Muscle of back (tissue), 13 donors: ENCODE data around the gene CD163L1. TPM values are rescaled to one million over a fixed set of nuclear protein-coding genes. Genes with fewer than 3 reads are reported as not detected.
"Not testable (repeated sequence)": the region's sequence is repeated elsewhere in the genome, so short reads cannot be mapped to it uniquely, and the experiment has no call there.

Experiments used
- DNase-seq, 3 donors: peaks; one replicate each; pipeline versions ENCODE4 v3.0.0 to v3.0.0-alpha.2; 2013
- long read RNA-seq, 9 donors: transcript quantifications; one replicate each; lab custom pipeline, GENCODE V29; 2026
- polyA plus RNA-seq, 10 donors: library from polyadenylated mRNA; unstranded; fragments of 120-200 nt; gene quantifications; one replicate each; pipeline ENCODE4 v1.2.1, GENCODE V29; 2013; ENCODE audit not compliant: insufficient read length in 10 of 10

Gene CD163L1
- 10 to 100 TPM in 2 of 10 donors, 1 to 10 TPM in 8; 5.6 to 12.3 (median 6.9) TPM for polyA plus RNA-seq
- long read RNA-seq, donor 1: 0 reads
- long read RNA-seq, donor 2, partial matches to known transcripts: 0 of 1 reads
- long read RNA-seq, donor 2, other reads (novel, unspliced or antisense): 0 of 1 reads
- long read RNA-seq, donor 3: 0 reads
- long read RNA-seq, donor 4: 0 reads
- long read RNA-seq, donor 5: 0 reads
- long read RNA-seq, donor 6: 0 reads
- long read RNA-seq, donor 7: 0 reads
- long read RNA-seq, donor 8: 0 reads
- long read RNA-seq, donor 9, partial matches to known transcripts: 0 of 1 reads
- long read RNA-seq, donor 9, other reads (novel, unspliced or antisense): 0 of 1 reads

DNA sequence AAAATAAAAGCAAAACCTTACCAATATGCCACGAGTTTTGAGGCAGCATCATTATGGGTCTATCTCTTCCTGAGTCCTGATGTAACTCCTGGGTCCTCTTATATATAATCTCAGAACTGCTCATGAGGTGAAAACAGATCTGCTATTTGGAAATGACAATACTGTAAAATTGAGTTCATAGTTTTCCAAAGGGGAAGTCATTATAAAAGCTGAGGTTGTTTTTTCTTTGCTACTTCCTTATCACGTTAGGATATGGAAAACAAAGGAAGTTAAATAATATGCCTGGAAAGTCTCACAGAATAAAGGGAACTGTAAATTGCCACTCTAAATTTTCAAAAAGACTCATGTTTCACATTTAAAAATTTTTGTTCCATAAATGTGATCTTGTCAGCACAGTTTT, at the start of gene CD163L1:
Gene CD163L1 (minus strand): TSS at position 78 of the 400 bp plus-strand sequence. CDS start 26 bp downstream, at position 52.
- peak in 1 of 3 donors; percentile 11 for DNase-seq

DNA sequence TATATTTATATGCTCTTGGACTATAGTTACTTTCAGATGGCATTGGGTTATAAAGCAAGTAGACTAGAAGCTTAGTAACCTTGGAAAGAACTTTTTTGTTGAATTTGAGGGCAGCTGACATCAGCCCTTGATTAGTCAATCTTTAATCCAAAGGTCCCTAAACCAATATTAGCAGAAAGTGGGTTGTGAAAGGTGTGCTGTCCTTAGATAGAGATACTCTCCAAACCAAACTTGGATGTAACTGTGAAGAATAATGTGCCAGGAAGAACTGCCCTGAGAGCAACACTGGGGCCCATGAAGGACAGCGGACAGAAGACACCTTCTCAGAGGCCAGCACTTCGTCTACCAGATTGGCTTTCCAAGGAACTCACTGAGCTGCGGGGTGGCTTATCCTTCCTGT, 49.1 kb upstream of the CD163L1 start:
- no peak for DNase-seq

DNA sequence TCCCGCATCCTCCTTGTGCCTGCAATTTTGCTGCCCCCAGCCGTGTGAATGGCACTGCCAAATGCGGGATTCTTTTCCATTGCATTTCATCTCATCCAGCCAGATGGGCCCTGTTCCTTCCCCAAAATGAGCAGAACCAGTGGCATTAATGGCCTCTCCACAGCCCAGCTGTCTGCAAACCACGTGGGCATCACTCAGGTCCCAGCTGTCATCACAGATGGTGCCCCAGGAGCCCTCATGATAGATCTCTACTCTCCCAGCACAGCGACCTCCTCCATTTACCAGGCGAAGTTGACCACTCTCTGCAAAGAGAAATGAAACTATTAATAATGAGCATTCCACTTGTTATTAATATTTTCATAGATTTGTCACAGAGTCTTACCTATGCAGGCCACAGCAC, 42.6 kb upstream of the CD163L1 start:
- no peak for DNase-seq

DNA sequence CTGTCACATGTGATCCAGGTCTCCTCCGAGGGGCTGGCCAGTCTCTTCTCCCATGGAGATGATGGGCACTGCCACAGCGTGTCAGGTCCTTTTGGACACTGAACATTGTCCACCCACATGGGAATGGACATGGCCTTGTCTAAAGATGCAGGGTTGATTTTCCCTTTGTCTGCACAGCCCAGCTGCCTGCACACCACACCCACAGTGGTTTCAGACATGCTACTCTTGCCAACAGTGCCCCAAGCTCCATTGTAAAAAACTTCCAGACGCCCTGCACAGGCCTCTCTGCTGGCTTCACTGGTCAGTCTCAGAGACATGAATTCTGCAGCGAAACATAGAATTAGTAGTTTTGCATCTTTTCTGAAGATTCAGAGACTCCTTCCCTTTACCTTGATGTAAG, 41.1 kb upstream of the CD163L1 start:
- DNase-seq: no peak

DNA sequence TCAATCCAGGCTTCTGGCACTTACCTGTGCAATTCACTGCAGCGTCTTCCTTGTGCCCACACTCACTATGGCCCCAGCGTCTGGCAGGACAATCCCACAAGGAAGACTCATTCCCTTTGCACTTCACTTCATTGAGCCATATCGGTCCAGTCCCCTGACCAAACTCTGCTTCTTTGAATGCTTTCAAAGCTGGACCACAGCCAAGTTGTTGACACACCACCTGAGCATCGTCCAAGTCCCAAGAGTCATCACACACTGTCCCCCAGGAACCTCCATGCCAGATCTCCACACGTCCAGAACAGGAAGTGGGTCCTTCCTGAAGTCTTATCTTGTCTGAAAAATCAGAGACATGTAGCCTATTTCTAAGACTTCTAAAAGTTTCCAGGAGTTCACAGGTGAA, 39.4 kb upstream of the CD163L1 start:
- DNase-seq: no peak

DNA sequence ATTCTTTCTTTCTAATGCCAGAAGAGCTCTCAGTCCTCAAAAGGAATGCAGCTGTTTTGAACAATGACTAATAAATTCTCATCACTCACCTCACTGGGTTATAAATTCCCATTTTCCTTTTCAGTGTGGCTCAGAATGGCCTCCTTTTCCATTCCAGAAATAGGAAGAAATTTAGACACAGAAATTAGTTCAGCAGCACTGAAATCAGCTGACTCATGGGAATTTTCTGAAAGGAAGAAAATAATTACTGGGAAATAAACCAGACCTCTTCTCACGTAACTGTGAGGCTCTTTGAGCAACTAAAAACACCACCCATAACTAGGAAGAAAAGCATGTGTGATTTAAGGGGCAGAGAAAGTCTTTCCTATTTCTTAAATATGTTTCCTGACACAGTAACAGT, 35.8 kb upstream of the CD163L1 start:
- no peak for DNase-seq

DNA sequence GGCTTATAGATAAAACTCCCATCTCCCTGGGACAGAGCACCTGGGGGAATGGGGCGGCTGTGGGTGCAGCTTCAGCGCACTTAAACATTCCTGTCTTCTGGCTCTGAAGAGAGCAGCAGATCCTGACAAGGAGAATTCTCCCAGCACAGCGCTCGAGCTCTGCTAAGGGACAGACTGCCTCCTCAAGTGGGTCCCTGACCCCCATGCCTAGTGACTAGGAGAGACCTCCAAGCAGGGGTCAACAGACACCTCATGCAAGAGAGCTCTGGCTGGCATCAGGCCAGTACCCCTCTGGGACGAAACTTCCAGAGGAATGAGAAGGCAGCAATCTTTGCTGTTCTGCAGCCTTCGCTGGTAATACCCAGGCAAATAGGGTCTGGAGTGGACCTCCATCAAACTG, 28.1 kb upstream of the CD163L1 start:
- DNase-seq: no peak

DNA sequence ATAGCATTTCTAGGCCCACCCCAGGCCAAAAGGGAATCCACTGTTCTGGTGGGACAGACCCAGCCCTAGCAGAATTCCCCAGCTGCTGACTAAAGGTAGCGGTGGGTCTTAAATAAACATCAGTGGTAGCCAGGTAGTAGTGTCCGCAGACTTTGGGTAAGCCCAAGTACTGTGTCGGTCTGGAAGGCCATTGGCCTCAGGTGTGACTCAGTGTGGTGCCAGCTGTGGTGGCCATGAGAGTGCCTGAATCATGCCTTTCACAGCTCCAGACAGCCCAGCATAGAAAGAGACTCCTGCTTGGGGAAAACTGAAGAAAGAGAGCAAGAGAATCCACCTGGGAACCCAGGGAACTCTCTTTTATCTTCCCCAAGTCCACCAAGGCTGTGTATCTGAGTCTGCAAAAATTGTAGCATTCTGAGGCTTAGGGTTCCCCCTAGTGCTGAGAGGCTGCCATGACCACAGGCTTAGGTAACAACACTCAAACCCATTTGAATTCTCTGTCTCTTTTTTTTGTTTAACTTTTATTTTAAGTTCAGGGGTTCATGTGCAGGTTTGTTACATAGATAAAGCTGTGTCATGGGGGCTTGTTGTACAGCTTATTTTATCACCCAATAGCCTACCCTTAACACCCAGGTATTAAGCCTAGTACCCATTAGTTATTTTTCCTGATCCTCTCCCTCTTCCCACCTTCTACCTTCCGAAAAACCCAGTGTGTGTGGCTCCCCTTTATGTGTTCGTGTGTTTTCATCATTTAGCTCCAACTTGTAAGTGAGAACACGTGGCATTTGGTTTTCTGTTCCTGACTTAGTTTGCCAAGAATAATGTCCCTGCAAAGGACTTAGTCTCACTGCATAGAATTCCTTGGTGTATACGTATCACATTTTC, 16.7 kb upstream of the CD163L1 start:
- DNase-seq: peak in 2 of 3 donors; percentile 52 to 63

DNA sequence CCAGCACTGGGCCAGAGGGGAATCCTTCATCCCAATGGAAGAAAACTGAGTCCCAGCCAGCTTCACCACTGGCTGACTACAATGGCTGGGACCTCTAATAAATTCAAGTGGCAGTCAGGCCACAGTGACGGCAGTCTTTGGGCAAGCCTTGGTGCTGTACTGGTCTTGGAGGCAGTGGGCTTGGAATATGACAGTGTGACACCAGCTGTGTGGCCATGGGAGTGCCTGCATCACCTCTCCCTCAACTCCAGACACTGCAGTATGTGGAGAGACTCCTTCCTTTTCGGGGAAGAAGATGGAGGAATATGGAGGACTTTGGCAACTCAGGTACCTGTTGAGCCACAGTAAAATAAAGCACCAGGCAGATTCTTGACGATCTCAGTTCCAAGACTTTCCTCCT, 16.0 kb upstream of the CD163L1 start:
- no peak for DNase-seq

DNA sequence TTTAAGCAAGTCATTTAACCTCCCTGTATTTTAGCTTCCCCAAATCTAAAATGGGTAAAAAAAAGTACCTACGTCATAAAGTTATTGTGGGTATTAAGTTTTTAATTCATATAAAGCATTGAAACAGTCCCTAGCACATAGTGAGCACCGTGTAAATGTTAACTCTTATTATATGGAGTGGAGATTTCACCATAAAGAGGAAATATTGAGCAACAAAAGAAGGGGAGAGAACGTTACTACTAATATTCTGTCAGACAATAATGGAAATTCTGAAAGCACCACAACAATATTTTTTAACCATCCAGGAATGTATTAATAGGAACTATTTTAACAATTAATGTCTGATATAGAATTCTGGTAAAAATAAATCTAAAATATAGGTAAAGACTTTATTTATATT, 7.8 kb upstream of the CD163L1 start:
- no peak for DNase-seq

DNA sequence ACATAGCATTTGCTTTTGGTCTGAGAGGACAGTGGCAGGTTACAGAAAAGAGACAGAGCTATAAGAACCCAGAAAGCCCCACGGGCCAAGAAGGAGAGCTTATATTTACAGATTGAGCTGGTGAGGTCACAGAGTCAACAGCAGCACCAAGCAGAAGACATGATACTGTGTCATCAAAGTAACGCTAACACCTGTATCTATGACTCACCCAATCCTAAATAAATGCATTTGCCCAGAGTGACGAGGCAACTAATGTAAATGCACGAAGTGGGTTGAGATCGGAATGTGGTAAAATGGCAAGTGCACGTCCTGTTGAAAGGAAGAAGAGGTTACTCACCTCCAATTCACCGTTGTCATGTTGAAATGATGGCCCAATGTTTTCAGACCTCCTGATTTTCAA, 6.7 kb upstream of the CD163L1 start:
- DNase-seq: no peak

DNA sequence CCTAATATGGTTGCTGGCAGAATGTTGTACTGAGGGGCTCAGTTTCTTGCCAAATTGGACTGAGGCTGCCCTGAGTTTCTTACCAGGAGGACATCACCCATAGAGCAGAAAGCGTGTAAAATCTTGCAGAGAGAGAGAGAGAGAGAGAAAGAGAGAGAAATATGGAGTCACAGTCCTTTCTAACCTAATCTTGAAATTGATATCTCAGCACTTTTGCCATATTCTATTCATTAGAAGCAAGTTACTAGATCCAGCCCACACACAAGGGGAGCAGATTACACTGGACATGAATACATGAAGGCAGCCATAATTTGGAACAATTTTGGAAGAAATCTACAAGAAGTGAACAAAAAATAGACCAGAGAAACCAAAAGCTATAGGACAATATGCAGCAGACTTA, 4.1 kb upstream of the CD163L1 start:
- no peak for DNase-seq

DNA sequence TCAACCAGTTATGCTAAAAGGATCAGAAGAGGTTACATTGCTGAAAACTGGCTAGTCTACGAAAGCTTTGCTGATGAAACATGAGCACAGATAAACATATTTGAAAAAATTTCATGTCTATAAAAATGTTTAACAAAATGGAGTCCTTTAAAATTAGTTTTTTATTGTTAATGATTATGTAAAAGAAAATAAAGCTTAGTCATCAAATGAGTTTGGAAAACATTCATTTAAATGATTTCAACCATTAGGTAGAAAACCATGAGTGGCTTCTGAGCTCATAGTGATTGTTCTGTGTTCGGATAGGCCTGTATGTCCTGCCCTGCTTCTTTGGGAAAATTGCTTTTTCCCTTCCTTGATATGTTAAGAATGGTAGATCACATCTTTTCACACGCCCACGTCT, 584 bp upstream of the CD163L1 start:
- no peak for DNase-seq

DNA sequence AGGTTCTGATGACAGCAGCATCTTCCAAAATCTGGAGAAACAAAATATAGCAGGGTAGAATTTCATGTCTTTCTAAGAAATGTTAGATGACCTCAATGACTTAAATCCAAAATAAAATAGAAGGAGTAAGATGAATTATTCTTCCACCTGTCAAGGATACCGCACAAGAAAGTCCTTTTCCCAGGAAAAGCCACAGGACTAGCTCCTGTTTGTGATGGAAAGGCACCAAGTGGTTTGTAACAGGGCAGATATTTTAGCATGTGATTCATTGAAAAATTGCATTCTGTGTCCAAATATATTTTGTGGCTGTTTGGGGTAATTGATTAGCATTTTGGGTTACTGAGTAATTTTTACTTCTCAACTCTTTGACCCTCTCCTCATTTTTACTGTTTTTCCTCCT, 2.7 kb downstream of the CD163L1 start:
- no peak for DNase-seq

DNA sequence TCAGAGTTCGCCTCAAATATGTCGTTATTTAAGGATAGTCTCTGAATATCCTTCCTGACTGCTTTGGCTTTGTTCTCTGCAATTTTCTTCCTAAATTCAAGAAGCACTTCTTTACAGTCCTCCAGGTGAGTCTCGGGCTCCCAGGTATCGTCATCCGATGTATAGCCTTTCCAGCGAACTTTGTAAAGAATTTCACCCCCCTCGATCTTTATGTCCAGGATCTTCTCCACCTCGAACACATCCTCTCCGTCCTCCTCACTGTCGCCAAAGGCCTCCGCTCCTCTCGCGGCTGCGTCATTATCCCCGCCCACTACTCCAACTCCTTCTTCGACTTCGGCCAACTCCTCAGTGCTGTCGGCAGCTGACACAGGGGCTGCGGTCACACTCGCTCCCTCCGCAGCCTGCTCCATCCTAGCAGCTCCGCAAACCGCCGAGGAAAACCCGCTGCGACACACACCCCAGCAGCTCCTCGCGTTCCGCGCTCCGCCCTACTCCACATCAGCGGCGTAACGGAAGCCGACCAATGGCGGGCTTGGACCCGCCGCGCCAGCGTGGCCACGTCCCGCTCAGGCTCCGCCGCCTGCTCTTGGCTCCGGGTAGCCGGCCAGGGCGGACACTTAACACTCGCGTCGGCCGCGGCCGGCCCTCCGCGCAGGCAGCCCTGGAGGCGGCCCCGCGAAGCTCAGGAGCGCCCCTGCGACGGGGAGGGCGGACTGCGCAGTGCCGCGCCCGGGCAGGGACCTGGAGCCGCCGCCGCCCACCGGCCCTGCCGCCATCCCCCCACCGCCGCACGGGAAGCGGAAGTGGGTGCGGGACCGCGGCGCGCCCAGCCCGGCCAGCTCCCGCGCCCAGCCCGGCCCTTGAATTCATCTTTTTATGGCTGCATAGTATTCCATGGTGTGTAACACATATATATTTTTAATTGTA, 4.1 kb downstream of the CD163L1 start:
- peak; percentile 22 to 65 (median 28) for DNase-seq

DNA sequence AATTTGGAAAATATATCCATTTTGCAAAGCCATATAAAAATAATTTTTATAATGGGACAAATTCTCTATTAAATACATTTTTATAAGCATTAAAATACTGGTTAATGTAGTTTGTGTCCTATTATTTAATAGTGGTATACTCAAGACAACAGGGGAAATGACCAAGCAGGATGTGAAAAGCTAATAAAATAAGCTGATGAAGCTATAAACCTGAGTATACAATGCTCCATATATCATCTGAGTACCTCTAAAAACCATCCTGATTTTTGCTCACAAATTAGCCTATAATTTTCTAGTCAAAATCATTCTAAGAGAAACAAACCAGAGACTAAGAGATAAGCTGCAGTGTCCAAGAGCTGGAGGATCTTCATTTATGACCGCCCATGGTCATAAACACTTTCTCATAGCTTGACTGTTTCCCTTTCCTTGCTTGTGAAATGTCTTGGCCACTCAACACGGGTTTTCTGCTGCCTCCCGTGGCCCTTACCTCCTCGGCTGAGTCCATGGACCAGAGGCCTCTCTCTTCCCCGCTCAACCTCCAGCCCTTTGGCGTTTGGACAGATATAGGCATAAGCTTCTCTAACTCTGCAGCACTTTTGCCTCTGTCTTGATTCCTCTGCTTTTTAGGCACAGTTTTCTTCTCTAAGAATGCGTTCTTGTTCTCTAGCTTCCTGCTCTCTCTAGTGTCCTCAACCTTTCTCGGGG, 5.5 kb downstream of the CD163L1 start:
- not testable (repeated sequence) for DNase-seq

DNA sequence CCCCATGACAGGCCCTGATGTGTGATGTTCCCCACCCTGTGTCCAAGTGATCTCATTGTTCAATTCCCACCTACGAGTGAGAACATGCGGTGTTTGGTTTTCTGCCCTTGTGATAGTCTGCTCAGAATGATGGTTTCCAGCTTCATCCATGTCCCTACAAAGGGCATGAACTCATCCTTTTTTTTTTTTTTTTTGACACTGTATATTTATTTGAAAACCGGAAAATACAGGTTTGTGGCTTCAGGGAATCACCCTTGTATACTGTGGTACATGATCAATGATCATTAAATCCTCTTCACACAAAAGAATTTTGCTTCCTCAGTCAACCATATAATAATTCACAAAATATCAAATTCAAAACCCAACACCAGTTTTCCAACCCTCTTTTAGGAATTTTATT, 6.5 kb downstream of the CD163L1 start:
- not testable (repeated sequence) for DNase-seq

DNA sequence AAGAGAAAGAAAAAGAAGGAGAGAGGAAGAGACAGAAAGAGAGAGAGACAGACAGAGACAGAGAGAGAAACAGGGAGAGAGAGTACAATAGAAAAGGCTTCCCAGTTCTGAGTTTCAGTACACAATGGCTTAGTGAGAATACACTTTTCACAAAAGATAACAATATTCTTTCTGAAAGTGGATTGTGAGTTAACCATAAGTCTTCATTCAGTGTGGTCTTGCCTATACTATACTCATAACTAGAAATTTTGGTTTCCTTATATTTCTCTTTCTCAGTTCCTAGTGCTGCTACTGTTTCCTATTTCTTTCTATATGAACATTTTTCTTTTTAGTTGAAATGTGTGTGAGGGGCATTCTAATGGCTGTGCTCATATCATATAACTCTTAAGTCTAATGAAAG, 9.3 kb downstream of the CD163L1 start:
- no peak for DNase-seq

DNA sequence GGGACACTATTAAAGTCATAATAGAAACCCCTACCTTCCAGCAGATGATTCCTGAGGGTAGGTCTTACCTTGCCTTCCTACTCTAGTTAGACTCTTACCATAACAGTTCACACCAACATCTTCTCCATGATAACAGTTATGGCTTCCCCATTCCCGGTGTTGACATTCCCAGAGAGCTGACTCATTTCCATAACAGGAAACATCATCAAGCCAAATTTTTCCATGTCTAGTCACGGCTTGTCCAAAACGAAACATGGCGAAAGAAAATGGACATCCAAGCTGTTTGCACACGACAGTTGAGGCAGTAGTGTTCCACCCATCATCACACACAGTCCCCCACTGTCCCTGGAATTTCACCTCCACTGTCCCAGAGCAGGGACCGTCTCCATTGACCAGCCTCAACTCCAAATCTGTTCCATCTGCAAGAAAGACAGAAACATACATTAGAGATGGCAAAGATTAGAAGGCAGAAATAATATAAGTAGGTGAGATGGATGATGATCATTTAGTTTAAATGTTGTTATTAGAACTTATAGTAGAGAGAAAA, 10.6 kb downstream of the CD163L1 start:
- DNase-seq: peak in 1 of 3 donors; percentile 33

DNA sequence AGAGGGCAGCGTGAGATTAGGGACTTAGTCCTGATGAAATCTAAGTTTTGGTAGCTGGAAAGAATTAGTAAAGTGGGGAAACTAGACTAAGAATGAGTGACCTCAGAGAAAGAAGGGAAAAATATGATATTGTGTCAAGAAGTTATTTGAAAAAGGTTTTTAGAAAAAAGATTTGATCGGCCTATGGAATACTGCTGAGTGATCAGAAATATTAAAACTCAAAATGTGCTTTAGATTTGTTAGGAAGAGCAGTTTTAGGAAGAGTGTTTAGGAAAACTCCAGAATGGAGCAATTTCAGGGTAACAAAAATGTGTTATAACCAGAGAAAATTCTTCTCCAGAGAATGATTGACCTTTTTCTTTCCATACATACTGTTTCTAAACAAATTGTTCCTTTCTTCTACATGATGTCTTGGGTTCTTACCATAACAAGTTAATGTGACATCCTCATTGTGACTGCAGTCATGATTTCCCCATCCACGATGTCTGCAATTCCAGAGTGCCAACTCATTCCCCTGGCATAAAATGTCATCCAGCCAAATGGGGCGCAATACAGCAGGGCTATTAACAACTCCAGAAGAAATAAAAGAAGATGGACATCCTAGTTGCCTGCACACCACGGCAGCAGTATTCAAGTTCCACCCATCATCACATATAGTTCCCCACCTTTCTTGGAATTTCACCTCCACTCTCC, 11.8 kb downstream of the CD163L1 start:
- no peak for DNase-seq
